DMS114 treated with DMSO at 0.1 percent for 48 hours (cell line): ENCODE data around the gene DYSF.

Source experiments
- DNase-seq: peaks from one replicate; lab custom pipeline; 2025; ENCODE audit not compliant: unreplicated experiment; lab: John Stamatoyannopoulos, UW

The DYSF gene

DNA sequence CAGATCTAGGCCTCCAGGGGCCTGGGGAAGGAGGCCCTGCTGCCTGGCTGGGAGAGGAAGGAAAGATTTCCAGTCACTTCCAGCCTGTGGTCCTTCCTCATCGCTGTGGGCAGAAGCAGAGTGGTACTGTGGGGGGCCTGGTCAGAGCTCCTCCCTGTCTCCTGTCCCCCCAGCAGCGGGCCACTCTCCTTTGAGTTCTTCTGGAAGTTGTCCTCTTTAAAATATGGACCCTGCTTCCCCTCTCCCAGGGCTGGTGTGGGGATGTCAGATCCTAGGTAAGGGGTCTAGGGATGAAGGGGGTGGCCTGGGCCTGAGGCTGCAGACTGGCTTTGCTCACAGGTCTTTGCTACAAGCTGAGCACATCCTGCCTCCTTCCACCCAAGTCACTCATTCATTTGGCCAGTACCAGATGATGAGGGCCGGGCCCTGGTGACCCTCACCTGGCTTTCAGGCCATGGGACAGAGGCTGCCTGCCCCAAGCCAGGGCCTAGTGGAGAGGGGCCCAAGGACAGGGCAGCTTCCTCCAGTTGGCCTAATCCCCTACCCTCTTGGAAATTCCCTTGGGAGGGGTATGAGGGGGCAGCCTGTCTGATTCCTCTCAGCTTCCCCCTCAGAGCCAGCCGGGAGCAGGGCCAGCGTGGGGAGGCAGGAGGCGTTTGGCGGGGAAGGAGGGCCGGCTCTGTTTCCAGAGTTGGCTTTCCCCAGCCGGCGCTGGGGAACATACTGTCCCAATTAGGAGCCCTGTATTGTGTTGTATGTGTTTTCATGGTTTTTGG, 231.9 kb downstream of the DYSF start:
- no peak for DNase-seq

- DNase-seq, result no peak
These were observed 232.7 kb downstream of the DYSF start for GRCh38 chr2:71685941-71686611.

GRCh38 chr2:71686781-71687180, 233.4 kb downstream of the DYSF start:
- no peak for DNase-seq

DNA sequence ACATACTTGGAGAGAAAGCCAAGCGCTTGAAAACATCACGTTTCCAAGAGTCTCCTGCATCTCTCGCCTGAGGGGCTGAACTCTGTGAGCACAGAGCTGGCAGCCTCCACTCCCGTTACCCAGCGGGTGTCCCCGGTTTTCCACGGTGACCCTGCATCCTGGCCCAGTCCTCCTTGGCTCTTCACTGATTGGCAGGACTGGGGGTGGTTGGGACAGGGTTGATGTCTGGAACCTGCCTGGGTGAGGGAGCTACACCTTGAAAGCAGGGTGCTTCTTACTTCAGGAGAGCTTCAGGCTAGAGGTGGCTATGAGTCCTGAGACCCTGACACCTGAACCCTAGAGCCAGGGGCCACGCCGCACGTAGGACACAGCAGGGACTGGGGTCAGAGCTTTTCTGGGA, 234.1 kb downstream of the DYSF start:
- no peak for DNase-seq

DNA sequence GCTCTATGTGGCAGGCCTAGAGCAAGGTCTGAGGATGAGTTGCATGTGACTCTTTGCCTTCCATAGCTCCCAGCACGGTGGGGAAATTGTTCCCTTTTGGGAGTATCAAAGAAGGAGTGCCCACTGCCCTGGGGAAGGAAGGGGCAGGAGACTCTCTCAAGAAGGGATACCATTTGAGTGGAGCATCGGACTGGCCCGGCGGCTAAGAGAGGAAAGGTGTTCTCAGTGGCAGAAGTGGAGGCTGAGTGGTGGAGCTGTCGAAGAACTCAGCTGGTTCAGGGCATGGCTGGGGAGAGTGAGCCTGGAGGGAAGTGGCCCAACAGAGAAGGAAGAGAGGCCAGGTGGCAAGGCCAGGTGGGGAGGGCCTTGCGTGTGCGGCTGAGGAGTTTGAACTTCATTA, 235.2 kb downstream of the DYSF start:
- DNase-seq, result no peak

DNA sequence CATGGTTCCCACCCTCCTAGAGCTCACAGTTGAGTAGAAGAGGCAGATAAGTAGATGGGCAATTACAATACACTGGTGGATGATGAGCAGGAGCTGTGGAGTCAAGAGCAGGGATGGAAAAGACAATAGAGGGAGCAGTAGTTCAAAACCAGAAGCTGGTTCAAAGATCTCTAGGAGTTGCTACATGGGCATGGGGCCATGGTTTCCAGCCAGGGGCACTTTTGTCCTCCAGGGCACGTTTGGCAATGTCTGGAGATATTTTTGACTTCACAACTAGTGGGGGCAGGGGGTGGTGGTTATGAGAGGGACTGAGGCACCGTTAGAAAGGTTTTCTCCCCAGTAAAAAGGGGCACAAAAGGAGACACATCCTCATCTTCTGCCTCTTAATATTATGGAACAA, 236.0 kb downstream of the DYSF start:
- DNase-seq, result no peak

DNA sequence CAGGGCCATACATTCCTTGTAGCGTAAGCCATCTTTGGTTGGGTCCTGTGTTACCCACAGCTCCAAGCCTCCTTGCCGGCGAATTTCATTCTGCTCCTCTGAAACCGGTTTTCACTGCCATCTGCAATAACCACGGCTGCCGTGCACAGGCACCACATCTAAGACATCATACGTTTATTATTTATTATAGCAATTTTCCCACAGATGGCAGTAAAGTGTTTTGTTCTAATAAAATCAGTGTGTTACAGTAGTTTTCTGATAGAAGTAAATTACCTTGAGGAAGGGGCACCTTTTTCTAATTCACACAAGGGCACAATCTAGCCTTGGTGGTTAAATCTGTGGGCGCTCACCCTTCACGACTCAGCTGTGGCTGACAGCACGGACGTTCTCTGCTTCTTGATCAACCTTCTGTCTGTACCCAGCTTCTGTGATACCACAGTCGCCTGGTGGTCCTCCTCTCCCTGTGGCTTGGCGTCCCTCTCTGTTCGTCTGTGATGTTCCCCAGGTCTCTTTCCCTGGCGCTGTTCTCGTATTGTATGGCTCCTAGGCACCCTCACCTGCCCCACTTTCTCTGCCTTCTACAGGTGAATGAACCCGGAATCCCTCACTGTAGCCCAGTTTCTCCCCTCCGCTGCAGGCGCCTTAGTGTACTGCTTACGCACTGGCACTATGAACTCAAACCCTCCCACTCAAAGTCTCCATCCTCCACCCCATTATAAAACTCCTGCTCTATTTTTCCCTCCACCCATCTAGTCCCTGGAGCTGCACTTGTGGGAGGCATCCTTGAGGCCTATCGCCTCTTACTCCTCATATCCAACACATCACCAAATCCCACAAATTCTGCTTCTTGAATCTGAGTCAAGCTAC, 236.8 kb downstream of the DYSF start:
- DNase-seq, result no peak

DNA sequence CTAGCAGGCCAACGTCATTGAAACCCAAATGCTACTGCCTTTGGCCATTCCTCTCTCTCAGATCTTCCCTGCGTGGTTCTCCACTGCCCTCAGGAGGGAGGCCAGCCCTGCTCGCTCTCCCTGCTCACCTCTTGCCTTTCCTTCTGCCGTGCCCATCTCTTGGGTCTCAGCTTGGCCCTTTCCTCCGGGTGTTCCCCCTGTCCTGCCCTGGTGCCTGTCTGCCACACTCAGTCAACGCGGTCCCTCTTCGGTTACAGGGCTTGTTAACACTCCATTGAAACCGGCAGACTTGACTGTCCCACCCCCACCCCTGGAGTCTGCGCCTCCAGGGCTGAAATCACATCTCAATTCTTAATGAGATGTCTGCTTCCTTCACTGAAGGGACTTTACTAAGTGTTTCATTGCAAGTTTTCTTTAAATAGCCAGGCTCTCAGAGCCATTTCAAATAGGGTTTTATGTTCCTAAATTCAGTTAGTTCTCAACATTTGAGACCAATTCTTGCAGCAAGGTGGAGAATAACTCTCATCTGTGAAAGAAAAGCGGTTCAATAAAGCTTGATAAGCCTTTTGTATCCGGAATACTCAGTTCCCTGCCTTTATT, 237.6 kb downstream of the DYSF start:
- no peak for DNase-seq

- no peak for DNase-seq
These were observed 238.5 kb downstream of the DYSF start for GRCh38 chr2:71691747-71692441.

DNA sequence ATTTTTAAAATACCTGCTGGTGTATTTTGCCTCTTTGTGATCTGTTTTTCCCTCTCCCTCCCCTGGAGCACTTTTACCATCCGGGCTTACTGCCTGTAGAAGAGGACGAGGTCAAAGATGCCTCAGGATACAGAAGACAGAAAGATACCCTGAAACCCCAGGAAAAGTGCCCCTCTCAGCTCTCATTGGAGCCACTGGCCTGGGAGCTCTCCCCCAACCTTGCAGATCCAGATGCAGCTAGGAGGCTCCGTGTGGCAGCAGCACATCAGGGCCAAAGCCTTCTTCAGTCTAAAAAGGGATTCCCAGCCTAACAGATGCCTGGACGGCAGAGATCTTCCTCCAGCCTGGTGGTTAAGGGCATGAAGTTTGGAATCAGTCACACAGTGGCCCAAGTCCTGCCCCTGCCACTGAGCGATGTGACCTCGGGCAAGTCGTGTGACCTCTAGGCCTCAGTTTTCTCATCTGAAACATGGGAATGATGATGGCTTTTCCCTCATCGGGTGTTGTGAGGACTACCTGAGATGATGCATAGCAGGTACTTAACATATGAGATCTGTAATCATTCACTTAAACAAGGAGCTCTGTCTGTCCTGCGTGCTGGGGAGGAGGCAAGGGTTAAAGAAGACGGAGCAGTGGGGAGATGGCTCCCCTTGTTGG, 239.4 kb downstream of the DYSF start:
- DNase-seq, result no peak

DNA sequence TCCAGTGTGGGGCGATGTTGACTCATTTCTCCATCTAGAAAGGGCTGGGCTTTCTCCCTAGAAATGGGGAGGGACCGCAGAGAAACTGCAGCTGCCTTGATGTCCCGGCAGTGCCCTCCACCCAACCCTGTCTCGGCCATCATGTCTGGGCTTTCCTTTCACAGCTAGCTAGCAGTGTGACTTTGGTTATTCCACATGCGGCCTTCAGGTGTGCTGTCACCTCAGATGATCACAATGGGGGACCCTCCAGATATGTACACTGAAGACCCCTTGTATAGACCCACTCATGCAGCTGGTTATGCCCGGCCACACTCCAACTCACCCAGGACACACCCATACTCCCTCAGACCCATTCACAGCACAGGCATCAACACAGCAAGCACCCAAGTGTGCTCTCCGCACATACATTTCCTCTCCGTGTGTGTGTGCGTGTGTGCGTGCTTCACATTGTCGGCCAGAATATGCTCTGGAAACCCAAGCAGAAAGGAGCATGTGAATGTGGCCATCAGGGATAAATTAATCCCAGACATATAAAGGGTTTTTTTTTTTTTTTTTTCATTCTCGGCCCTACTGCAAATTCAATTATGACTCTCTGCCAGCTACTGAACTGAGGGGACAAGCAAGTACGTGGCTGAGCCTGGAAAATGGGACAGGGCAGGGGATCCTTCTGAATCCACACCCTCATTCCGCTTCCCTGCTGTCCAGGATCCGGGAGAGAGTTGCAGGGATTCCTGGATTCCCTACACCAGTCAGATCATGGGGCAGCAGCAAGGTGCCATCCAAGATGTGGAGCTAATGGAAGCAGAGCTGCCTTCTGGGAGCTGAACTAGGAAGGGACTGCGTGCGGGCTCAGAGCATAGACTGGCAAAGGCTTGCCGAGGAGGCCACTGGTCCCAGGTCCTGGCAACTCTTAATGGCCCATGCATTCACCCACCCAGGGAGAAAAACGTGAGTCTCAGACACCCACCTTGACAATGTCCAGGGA, 240.2 kb downstream of the DYSF start:
- no peak for DNase-seq

GRCh38 chr2:71694501-71695234, 241.3 kb downstream of the DYSF start:
- DNase-seq, result no peak

- DNase-seq, result no peak
These were observed 242.1 kb downstream of the DYSF start for GRCh38 chr2:71695235-71696120.

- no peak for DNase-seq
These were observed 243.0 kb downstream of the DYSF start for GRCh38 chr2:71696381-71696780.

- DNase-seq, result no peak
These were observed 244.0 kb downstream of the DYSF start for GRCh38 chr2:71697106-71698004.

- no peak for DNase-seq
These were observed 246.1 kb downstream of the DYSF start for GRCh38 chr2:71699428-71699827.
